K562 (cell line): Measurements from ENCODE around the gene ZCCHC14. TPM values are rescaled to one million over a fixed set of nuclear protein-coding genes. Genes with fewer than 3 reads are reported as not detected.

ENCODE experiments used
- ESRRA ChIP-seq: fragments of 450-650 bp; IDR thresholded peaks from 2 replicates; pipeline ENCODE4 v1.6.1; 2014; ENCODE audit warnings: low read depth, mild to moderate bottlenecking, moderate library complexity, borderline replicate concordance
- NBN ChIP-seq: fragments of 450-650 bp; IDR thresholded peaks from 2 replicates; pipeline ENCODE4 v1.6.1; 2016; ENCODE audit warnings: low read depth, mild to moderate bottlenecking
- PHF8 ChIP-seq: fragments of 200-600 bp; sonication (generic); IDR thresholded peaks from 2 replicates; pipeline ENCODE4 v1.6.1; 2012; ENCODE audit warnings: mixed run types, mild to moderate bottlenecking, inconsistent platforms, low read length, moderate library complexity, borderline replicate concordance
- SPI1 ChIP-seq: IDR thresholded peaks from 2 replicates; pipeline ENCODE4 v1.6.1; 2011; ENCODE audit warnings: low read depth, low read length, control low read depth, borderline replicate concordance
- TAF9B ChIP-seq: fragments of 450-650 bp; IDR thresholded peaks from 2 replicates; pipeline ENCODE4 v1.6.1; 2018; ENCODE audit warnings: mild to moderate bottlenecking; ENCODE audit not compliant: partially characterized antibody
- TRIM25 ChIP-seq: fragments of 450-650 bp; IDR thresholded peaks from 2 replicates; pipeline ENCODE4 v1.7.0; 2016; ENCODE audit warnings: borderline replicate concordance
- ZNF217 ChIP-seq: sonication (generic); formaldehyde crosslinking; IDR thresholded peaks from 2 replicates; pipeline ENCODE4 v1.8.0; 2022; ENCODE audit warnings: mild to moderate bottlenecking, missing genetic modification reagents
- polyA plus RNA-seq, 8 experiments: library from polyadenylated mRNA; depleted of rRNA in 4 of 8; stranded (reverse) in 5 of 8; unstranded in 3 of 8; fragments of >200 nt; fragmentation: Nextera tagmentation in 2 of 8; fragmentation: Illumina TruSeq in 1 of 8; extraction: Ambion mirVana in 2 of 8; extraction: Trizol in 1 of 8; gene quantifications; 2 replicates each; pipeline versions ENCODE4 v1.2.1 to v1.2.3, GENCODE V29; 2011 to 2014; ENCODE audit warnings: inconsistent platforms in 1 of 8, missing spikeins in 1 of 8
- total RNA-seq, 7 experiments: library from RNA; depleted of rRNA in 6 of 7; stranded (reverse); fragments of >200 nt in 6 of 7; fragmentation: Illumina TruSeq in 2 of 7; extraction: Trizol in 2 of 7; gene quantifications; 2 replicates each; pipeline versions ENCODE4 v1.2.1 to v1.2.3, GENCODE V29; 2011 to 2021; ENCODE audit warnings: low replicate concordance in 1 of 7
- TF ChIP-seq, protein P1 (sequence below), 2 experiments: fragments of 450-650 bp; formaldehyde crosslinking in 1 of 2; IDR thresholded peaks; 2 replicates each; pipeline versions ENCODE4 v1.4.0 to v1.6.1; 2014 to 2020; ENCODE audit warnings: mild to moderate bottlenecking in 2 of 2, borderline replicate concordance in 1 of 2, low read depth in 1 of 2
- TF ChIP-seq, protein P2 (sequence below): fragments of 250-450 bp; sonication (Bioruptor Pico); IDR thresholded peaks from 2 replicates; pipeline ENCODE4 v1.4.0; 2020; ENCODE audit warnings: borderline replicate concordance
- TF ChIP-seq, protein P3 (sequence below): fragments of 200-800 bp; sonication (Bioruptor generic); IDR thresholded peaks from 2 replicates; pipeline ENCODE4 v1.6.1; 2017; ENCODE audit warnings: missing genetic modification characterization, missing compliant biosample characterization
- TF ChIP-seq, protein P4 (sequence below): fragments of 200-400 bp; formaldehyde crosslinking; IDR thresholded peaks from 2 replicates; pipeline ENCODE4 v1.6.1; 2017; ENCODE audit warnings: mild to moderate bottlenecking, low read depth, low read length, moderate library complexity

ZCCHC14 gene
- total and polyA plus RNA-seq, 9 of the 15 experiments (the other 6 are each of a cell fraction or from before 2014, with no cell fraction given): 1.5 to 12.4 (median 2.9) TPM

GRCh38 chr16:87417528-87417910 is 75.3 kb downstream of the ZCCHC14 start (continued):
- TF ChIP-seq, protein P1, sequence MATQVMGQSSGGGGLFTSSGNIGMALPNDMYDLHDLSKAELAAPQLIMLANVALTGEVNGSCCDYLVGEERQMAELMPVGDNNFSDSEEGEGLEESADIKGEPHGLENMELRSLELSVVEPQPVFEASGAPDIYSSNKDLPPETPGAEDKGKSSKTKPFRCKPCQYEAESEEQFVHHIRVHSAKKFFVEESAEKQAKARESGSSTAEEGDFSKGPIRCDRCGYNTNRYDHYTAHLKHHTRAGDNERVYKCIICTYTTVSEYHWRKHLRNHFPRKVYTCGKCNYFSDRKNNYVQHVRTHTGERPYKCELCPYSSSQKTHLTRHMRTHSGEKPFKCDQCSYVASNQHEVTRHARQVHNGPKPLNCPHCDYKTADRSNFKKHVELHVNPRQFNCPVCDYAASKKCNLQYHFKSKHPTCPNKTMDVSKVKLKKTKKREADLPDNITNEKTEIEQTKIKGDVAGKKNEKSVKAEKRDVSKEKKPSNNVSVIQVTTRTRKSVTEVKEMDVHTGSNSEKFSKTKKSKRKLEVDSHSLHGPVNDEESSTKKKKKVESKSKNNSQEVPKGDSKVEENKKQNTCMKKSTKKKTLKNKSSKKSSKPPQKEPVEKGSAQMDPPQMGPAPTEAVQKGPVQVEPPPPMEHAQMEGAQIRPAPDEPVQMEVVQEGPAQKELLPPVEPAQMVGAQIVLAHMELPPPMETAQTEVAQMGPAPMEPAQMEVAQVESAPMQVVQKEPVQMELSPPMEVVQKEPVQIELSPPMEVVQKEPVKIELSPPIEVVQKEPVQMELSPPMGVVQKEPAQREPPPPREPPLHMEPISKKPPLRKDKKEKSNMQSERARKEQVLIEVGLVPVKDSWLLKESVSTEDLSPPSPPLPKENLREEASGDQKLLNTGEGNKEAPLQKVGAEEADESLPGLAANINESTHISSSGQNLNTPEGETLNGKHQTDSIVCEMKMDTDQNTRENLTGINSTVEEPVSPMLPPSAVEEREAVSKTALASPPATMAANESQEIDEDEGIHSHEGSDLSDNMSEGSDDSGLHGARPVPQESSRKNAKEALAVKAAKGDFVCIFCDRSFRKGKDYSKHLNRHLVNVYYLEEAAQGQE (IDR thresholded peaks at IDR 0.05; ENCODE audit: borderline replicate concordance): no peak
- TF ChIP-seq, protein P1 (CRISPR knock-in tag; IDR thresholded peaks at IDR 0.05; ENCODE audit: low read depth): no peak
- TF ChIP-seq, protein P2, sequence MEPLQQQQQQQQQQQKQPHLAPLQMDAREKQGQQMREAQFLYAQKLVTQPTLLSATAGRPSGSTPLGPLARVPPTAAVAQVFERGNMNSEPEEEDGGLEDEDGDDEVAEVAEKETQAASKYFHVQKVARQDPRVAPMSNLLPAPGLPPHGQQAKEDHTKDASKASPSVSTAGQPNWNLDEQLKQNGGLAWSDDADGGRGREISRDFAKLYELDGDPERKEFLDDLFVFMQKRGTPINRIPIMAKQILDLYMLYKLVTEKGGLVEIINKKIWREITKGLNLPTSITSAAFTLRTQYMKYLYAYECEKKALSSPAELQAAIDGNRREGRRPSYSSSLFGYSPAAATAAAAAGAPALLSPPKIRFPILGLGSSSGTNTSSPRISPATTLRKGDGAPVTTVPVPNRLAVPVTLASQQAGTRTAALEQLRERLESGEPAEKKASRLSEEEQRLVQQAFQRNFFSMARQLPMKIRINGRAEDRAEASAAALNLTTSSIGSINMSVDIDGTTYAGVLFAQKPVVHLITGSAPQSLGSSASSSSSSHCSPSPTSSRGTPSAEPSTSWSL (CRISPR knock-in tag): no peak
- TF ChIP-seq ZNF217 (CRISPR knock-in tag) (no peak), TRIM25 (no peak), SPI1 (no peak), TAF9B (no peak), NBN (no peak), ESRRA (no peak), PHF8 (no peak)
- TF ChIP-seq, protein P3, sequence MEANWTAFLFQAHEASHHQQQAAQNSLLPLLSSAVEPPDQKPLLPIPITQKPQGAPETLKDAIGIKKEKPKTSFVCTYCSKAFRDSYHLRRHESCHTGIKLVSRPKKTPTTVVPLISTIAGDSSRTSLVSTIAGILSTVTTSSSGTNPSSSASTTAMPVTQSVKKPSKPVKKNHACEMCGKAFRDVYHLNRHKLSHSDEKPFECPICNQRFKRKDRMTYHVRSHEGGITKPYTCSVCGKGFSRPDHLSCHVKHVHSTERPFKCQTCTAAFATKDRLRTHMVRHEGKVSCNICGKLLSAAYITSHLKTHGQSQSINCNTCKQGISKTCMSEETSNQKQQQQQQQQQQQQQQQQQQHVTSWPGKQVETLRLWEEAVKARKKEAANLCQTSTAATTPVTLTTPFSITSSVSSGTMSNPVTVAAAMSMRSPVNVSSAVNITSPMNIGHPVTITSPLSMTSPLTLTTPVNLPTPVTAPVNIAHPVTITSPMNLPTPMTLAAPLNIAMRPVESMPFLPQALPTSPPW (CRISPR knock-in tag): no peak
- TF ChIP-seq, protein P4, sequence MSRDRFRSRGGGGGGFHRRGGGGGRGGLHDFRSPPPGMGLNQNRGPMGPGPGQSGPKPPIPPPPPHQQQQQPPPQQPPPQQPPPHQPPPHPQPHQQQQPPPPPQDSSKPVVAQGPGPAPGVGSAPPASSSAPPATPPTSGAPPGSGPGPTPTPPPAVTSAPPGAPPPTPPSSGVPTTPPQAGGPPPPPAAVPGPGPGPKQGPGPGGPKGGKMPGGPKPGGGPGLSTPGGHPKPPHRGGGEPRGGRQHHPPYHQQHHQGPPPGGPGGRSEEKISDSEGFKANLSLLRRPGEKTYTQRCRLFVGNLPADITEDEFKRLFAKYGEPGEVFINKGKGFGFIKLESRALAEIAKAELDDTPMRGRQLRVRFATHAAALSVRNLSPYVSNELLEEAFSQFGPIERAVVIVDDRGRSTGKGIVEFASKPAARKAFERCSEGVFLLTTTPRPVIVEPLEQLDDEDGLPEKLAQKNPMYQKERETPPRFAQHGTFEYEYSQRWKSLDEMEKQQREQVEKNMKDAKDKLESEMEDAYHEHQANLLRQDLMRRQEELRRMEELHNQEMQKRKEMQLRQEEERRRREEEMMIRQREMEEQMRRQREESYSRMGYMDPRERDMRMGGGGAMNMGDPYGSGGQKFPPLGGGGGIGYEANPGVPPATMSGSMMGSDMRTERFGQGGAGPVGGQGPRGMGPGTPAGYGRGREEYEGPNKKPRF: no peak
